K562 (cell line): ENCODE data around the gene ZNF587. TPM values are rescaled to one million over a fixed set of nuclear protein-coding genes. Genes with fewer than 3 reads are reported as not detected.

ENCODE experiments used
- CHD2 ChIP-seq: IDR thresholded peaks from 2 replicates; pipeline ENCODE4 v1.6.1; 2011; ENCODE audit warnings: low read depth, low read length
- FOXP1 ChIP-seq: sonication (generic); formaldehyde crosslinking; IDR thresholded peaks from 2 replicates; pipeline ENCODE4 v1.8.0; 2022; ENCODE audit warnings: mild to moderate bottlenecking, missing genetic modification reagents
- GABPA ChIP-seq: fragments of 200-800 bp; sonication (Bioruptor generic); conservative IDR thresholded peaks from 2 replicates; pipeline ENCODE4 v1.6.1; 2016; ENCODE audit warnings: low read depth, missing genetic modification characterization, missing compliant biosample characterization
- IRF2 ChIP-seq: sonication (generic); formaldehyde crosslinking; IDR thresholded peaks from 2 replicates; pipeline ENCODE4 v1.8.1; 2022; ENCODE audit warnings: mild to moderate bottlenecking, missing genetic modification reagents
- MTA3 ChIP-seq: fragments of 450-650 bp; formaldehyde crosslinking; IDR thresholded peaks from 2 replicates; pipeline ENCODE4 v1.6.1; 2017; ENCODE audit warnings: mild to moderate bottlenecking, borderline replicate concordance
- MYC ChIP-seq, 2 experiments: fragments of 250-450 bp in 1 of 2; sonication (Bioruptor Pico) in 1 of 2; IDR thresholded peaks; 2 replicates each; pipeline versions ENCODE4 v1.5.1 to v1.6.1; 2012 to 2021; ENCODE audit warnings: low read depth in 2 of 2, borderline replicate concordance in 1 of 2, improper control_type of control experiment in 1 of 2, low read length in 1 of 2, mild to moderate bottlenecking in 1 of 2, moderate library complexity in 1 of 2
- NCOA1 ChIP-seq: fragments of 450-650 bp; IDR thresholded peaks from 2 replicates; pipeline ENCODE4 v1.6.1; 2016; ENCODE audit warnings: low read depth
- STAT5A ChIP-seq: IDR thresholded peaks from 2 replicates; pipeline ENCODE4 v1.6.1; 2012; ENCODE audit warnings: low read length, inconsistent platforms, borderline replicate concordance
- ZBTB7A ChIP-seq: IDR thresholded peaks from 2 replicates; pipeline ENCODE4 v1.6.1; 2011; ENCODE audit warnings: low read depth, mild to moderate bottlenecking, low read length, moderate library complexity, borderline replicate concordance; ENCODE audit not compliant: control insufficient read depth
- ZNF133 ChIP-seq: fragments of 250-450 bp; sonication (Bioruptor Pico); IDR thresholded peaks from 2 replicates; pipeline ENCODE4 v1.4.0; 2020; ENCODE audit warnings: mild to moderate bottlenecking
- polyA plus RNA-seq, 8 experiments: library from polyadenylated mRNA; depleted of rRNA in 4 of 8; stranded (reverse) in 5 of 8; unstranded in 3 of 8; fragments of >200 nt; fragmentation: Nextera tagmentation in 2 of 8; fragmentation: Illumina TruSeq in 1 of 8; extraction: Ambion mirVana in 2 of 8; extraction: Trizol in 1 of 8; gene quantifications; 2 replicates each; pipeline versions ENCODE4 v1.2.1 to v1.2.3, GENCODE V29; 2011 to 2014; ENCODE audit warnings: inconsistent platforms in 1 of 8, missing spikeins in 1 of 8
- total RNA-seq, 7 experiments: library from RNA; depleted of rRNA in 6 of 7; stranded (reverse); fragments of >200 nt in 6 of 7; fragmentation: Illumina TruSeq in 2 of 7; extraction: Trizol in 2 of 7; gene quantifications; 2 replicates each; pipeline versions ENCODE4 v1.2.1 to v1.2.3, GENCODE V29; 2011 to 2021; ENCODE audit warnings: low replicate concordance in 1 of 7
- TF ChIP-seq, protein P1 (sequence below), 2 experiments: IDR thresholded peaks in 1 of 2; conservative IDR thresholded peaks in 1 of 2; 2 replicates each; pipeline ENCODE4 v1.6.1; 2016; ENCODE audit warnings: low read depth in 2 of 2, mild to moderate bottlenecking in 1 of 2, missing compliant biosample characterization in 1 of 2, missing genetic modification characterization in 1 of 2, moderate library complexity in 1 of 2
- TF ChIP-seq, protein P2 (sequence below), 2 experiments: fragments of 450-650 bp; conservative IDR thresholded peaks; 2 replicates each; pipeline ENCODE4 v1.6.1; 2017; ENCODE audit warnings: mild to moderate bottlenecking in 2 of 2, moderate library complexity in 2 of 2
- TF ChIP-seq, protein P3 (sequence below): fragments of 450-650 bp; formaldehyde crosslinking; IDR thresholded peaks from 2 replicates; pipeline ENCODE4 v1.4.0; 2022; ENCODE audit warnings: missing genetic modification characterization
- TF ChIP-seq, protein P4 (sequence below), 2 experiments: IDR thresholded peaks; 2 replicates each; pipeline ENCODE4 v1.6.1; 2012; ENCODE audit warnings: improper control_type of control experiment in 2 of 2, low read depth in 2 of 2, low read length in 2 of 2, borderline replicate concordance in 1 of 2
- TF ChIP-seq, protein P5 (sequence below): fragments of 200-800 bp; sonication (Bioruptor generic); IDR thresholded peaks from 2 replicates; pipeline ENCODE4 v1.6.1; 2017; ENCODE audit warnings: missing genetic modification characterization, missing compliant biosample characterization

ZNF587 gene
- total and polyA plus RNA-seq, 9 of the 15 experiments (the other 6 are each of a cell fraction or from before 2014, with no cell fraction given) = 3.2 to 42.0 (median 24.9) TPM

DNA sequence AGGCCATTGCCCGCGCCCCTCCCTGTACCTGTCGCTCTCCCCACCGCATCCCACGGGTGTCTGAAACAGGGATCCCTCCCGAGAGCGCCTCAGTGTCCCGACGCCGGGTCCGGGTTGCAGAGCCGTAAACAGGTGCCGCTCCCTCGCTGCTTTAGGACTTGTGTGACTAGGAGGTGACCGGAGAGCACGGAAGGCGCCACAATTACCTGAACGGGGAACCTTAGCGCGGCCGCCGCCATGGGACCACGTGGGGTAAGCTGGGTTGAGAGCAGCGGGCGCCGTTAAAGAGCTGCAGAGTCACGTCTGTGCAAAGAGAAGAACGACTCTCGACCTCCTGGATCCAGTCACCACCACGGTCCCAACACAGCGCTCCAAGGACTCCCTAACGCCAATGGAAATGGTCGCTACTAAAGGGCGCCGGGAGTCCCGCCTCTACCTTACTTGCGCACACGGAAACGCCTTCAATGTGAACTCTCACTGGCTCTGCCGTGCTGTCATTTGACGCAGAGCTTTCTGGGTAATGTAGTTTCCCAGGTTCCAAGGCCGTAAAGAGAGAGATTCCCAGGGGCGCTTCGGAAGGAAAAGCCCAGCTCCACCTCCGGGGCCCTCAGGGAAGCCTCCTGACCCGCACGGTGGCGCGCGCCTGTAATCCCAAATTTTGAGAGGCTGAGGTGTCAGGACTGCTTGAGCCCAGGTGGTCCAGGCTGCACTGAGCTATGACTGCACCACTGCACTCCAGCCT, 35.0 kb upstream of the ZNF587 start, which contains the start of gene ZNF552 (continued):
- TF ChIP-seq FOXP1 (no peak), MYC (IDR thresholded peaks at IDR 0.05; ENCODE audit: low read depth, low read length) (peak; percentile 57), MYC (CRISPR knock-in tag; IDR thresholded peaks at IDR 0.05; ENCODE audit: borderline replicate concordance, low read depth) (no peak), IRF2 (CRISPR knock-in tag) (no peak), ZBTB7A (no peak), NCOA1 (peak; percentile 44; the same call in 1 of the 2 replicates), ZNF133 (no peak), STAT5A (no peak), CHD2 (peak; percentile 64), GABPA (tag) (peak; percentile 90), MTA3 (peak; percentile 55; the same call in 1 of the 2 replicates)
- TF ChIP-seq, protein P1, sequence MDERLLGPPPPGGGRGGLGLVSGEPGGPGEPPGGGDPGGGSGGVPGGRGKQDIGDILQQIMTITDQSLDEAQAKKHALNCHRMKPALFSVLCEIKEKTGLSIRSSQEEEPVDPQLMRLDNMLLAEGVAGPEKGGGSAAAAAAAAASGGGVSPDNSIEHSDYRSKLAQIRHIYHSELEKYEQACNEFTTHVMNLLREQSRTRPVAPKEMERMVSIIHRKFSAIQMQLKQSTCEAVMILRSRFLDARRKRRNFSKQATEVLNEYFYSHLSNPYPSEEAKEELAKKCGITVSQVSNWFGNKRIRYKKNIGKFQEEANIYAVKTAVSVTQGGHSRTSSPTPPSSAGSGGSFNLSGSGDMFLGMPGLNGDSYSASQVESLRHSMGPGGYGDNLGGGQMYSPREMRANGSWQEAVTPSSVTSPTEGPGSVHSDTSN (CRISPR knock-in tag; IDR thresholded peaks at IDR 0.05; ENCODE audit: low read depth) = peak; percentile 38; the same call in 1 of the 2 replicates
- TF ChIP-seq, protein P1 (tag; conservative IDR thresholded peaks at IDR 0.05; ENCODE audit: low read depth) = peak; percentile 99
- TF ChIP-seq, protein P2, sequence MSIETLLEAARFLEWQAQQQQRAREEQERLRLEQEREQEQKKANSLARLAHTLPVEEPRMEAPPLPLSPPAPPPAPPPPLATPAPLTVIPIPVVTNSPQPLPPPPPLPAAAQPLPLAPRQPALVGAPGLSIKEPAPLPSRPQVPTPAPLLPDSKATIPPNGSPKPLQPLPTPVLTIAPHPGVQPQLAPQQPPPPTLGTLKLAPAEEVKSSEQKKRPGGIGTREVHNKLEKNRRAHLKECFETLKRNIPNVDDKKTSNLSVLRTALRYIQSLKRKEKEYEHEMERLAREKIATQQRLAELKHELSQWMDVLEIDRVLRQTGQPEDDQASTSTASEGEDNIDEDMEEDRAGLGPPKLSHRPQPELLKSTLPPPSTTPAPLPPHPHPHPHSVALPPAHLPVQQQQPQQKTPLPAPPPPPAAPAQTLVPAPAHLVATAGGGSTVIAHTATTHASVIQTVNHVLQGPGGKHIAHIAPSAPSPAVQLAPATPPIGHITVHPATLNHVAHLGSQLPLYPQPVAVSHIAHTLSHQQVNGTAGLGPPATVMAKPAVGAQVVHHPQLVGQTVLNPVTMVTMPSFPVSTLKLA (conservative IDR thresholded peaks at IDR 0.05) = peak; percentile 68 to 83
- TF ChIP-seq, protein P3, sequence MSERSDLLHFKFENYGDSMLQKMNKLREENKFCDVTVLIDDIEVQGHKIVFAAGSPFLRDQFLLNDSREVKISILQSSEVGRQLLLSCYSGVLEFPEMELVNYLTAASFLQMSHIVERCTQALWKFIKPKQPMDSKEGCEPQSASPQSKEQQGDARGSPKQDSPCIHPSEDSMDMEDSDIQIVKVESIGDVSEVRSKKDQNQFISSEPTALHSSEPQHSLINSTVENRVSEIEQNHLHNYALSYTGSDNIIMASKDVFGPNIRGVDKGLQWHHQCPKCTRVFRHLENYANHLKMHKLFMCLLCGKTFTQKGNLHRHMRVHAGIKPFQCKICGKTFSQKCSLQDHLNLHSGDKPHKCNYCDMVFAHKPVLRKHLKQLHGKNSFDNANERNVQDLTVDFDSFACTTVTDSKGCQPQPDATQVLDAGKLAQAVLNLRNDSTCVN = 0 out of 2 replicates have a peak, but pooled peaks have one; percentile 24
- TF ChIP-seq, protein P4, sequence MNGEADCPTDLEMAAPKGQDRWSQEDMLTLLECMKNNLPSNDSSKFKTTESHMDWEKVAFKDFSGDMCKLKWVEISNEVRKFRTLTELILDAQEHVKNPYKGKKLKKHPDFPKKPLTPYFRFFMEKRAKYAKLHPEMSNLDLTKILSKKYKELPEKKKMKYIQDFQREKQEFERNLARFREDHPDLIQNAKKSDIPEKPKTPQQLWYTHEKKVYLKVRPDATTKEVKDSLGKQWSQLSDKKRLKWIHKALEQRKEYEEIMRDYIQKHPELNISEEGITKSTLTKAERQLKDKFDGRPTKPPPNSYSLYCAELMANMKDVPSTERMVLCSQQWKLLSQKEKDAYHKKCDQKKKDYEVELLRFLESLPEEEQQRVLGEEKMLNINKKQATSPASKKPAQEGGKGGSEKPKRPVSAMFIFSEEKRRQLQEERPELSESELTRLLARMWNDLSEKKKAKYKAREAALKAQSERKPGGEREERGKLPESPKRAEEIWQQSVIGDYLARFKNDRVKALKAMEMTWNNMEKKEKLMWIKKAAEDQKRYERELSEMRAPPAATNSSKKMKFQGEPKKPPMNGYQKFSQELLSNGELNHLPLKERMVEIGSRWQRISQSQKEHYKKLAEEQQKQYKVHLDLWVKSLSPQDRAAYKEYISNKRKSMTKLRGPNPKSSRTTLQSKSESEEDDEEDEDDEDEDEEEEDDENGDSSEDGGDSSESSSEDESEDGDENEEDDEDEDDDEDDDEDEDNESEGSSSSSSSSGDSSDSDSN (IDR thresholded peaks at IDR 0.05; ENCODE audit: borderline replicate concordance in 1 of 2, low read depth in 2 of 2, low read length in 2 of 2) = no peak
- TF ChIP-seq, protein P5, sequence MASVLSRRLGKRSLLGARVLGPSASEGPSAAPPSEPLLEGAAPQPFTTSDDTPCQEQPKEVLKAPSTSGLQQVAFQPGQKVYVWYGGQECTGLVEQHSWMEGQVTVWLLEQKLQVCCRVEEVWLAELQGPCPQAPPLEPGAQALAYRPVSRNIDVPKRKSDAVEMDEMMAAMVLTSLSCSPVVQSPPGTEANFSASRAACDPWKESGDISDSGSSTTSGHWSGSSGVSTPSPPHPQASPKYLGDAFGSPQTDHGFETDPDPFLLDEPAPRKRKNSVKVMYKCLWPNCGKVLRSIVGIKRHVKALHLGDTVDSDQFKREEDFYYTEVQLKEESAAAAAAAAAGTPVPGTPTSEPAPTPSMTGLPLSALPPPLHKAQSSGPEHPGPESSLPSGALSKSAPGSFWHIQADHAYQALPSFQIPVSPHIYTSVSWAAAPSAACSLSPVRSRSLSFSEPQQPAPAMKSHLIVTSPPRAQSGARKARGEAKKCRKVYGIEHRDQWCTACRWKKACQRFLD (CRISPR knock-in tag) = peak; percentile 53; the same call in 1 of the 2 replicates
